HepG2 (cell line): ENCODE data around the gene HCN4. TPM values are rescaled to one million over a fixed set of nuclear protein-coding genes. Genes with fewer than 3 reads are reported as not detected.
A peak's percentile ranks its signal among the peaks of the same experiment; 100 is the strongest.

Experiments used
- ATM ChIP-seq: fragments of 450-650 bp; IDR thresholded peaks from 2 replicates; pipeline ENCODE4 v1.7.1; 2017; ENCODE audit warnings: mild to moderate bottlenecking, borderline replicate concordance
- BORCS8-MEF2B ChIP-seq: sonication (generic); formaldehyde crosslinking; IDR thresholded peaks from 2 replicates; pipeline ENCODE4 v1.8.0; 2022; ENCODE audit warnings: mild to moderate bottlenecking, missing genetic modification reagents
- DMTF1 ChIP-seq: sonication (generic); formaldehyde crosslinking; IDR thresholded peaks from 2 replicates; pipeline ENCODE4 v1.4.0; 2020; ENCODE audit warnings: mild to moderate bottlenecking, missing genetic modification reagents
- DNMT3B ChIP-seq: conservative IDR thresholded peaks from 2 replicates; pipeline ENCODE4 v1.6.1; 2016; ENCODE audit warnings: missing biosample characterization, control low read depth
- FLYWCH1 ChIP-seq: sonication (generic); formaldehyde crosslinking; IDR thresholded peaks from 2 replicates; pipeline ENCODE4 v1.8.1; 2023; ENCODE audit warnings: mild to moderate bottlenecking, missing genetic modification reagents
- FOXA1 ChIP-seq, 2 experiments: fragments of 450-650 bp in 1 of 2; sonication (generic) in 1 of 2; formaldehyde crosslinking in 1 of 2; IDR thresholded peaks; 2 replicates each; pipeline versions ENCODE4 v1.4.0 to v1.6.1; 2016 to 2020; ENCODE audit warnings: missing genetic modification reagents in 1 of 2
- FOXP1 ChIP-seq, 2 experiments: fragments of 450-650 bp in 1 of 2; IDR thresholded peaks; 2 replicates each; pipeline ENCODE4 v1.6.1; 2017 to 2018; ENCODE audit warnings: antibody characterized with exemption in 1 of 2
- HDAC2 ChIP-seq: sonication (generic); formaldehyde crosslinking; IDR thresholded peaks from 2 replicates; pipeline ENCODE4 v1.4.0; 2020; ENCODE audit warnings: missing genetic modification reagents
- SMAD3 ChIP-seq: sonication (generic); formaldehyde crosslinking; IDR thresholded peaks from 2 replicates; pipeline ENCODE4 v1.4.0; 2020; ENCODE audit warnings: missing genetic modification reagents
- TCF7 ChIP-seq: sonication (generic); IDR thresholded peaks from 2 replicates; pipeline ENCODE4 v1.6.1; 2016; ENCODE audit warnings: antibody characterized with exemption, low read depth
- ZBTB21 ChIP-seq: sonication (generic); formaldehyde crosslinking; IDR thresholded peaks from 2 replicates; pipeline ENCODE4 v1.4.0; 2020; ENCODE audit warnings: missing genetic modification reagents
- ZBTB33 ChIP-seq: sonication (generic); formaldehyde crosslinking; IDR thresholded peaks from 2 replicates; pipeline ENCODE4 v1.4.0; 2020; ENCODE audit warnings: missing genetic modification reagents
- ZFP36 ChIP-seq: fragments of 150-350 bp; IDR thresholded peaks from 2 replicates; pipeline ENCODE4 v1.6.1; 2018; ENCODE audit warnings: borderline replicate concordance, low read length, low read depth; ENCODE audit not compliant: partially characterized antibody
- ZFP37 ChIP-seq: sonication (generic); formaldehyde crosslinking; IDR thresholded peaks from 2 replicates; pipeline ENCODE4 v1.4.0; 2020; ENCODE audit warnings: missing genetic modification reagents, borderline replicate concordance
- ZFP82 ChIP-seq: sonication (generic); formaldehyde crosslinking; IDR thresholded peaks from 2 replicates; pipeline ENCODE4 v1.5.1; 2020; ENCODE audit warnings: mild to moderate bottlenecking, missing genetic modification reagents, borderline replicate concordance
- ZNF343 ChIP-seq: sonication (generic); formaldehyde crosslinking; IDR thresholded peaks from 2 replicates; pipeline ENCODE4 v1.4.0; 2020; ENCODE audit warnings: mild to moderate bottlenecking, missing genetic modification reagents
- ZNF644 ChIP-seq: IDR thresholded peaks from 2 replicates; pipeline ENCODE4 v1.6.1; 2016; ENCODE audit warnings: low read depth
- ZNF703 ChIP-seq: sonication (generic); formaldehyde crosslinking; IDR thresholded peaks from 2 replicates; pipeline ENCODE4 v1.5.1; 2020; ENCODE audit warnings: missing genetic modification reagents, mild to moderate bottlenecking, moderate library complexity, borderline replicate concordance
- ZNF749 ChIP-seq: sonication (generic); formaldehyde crosslinking; IDR thresholded peaks from 2 replicates; pipeline ENCODE4 v1.8.0; 2022; ENCODE audit warnings: mild to moderate bottlenecking, missing genetic modification reagents, moderate library complexity, borderline replicate concordance
- ZSCAN21 ChIP-seq: sonication (generic); formaldehyde crosslinking; IDR thresholded peaks from 2 replicates; pipeline ENCODE4 v1.8.0; 2022; ENCODE audit warnings: mild to moderate bottlenecking, missing genetic modification reagents, moderate library complexity, borderline replicate concordance
- polyA plus RNA-seq, 8 experiments: library from polyadenylated mRNA; depleted of rRNA in 3 of 8; stranded (reverse) in 7 of 8; unstranded in 1 of 8; fragments of >200 nt; fragmentation: Illumina TruSeq in 4 of 8; extraction: Trizol in 4 of 8; gene quantifications; 2 replicates each; pipeline versions ENCODE4 v1.2.1 to v1.2.3, GENCODE V29; 2011 to 2016; ENCODE audit warnings: low read depth in 4 of 8, missing spikeins in 1 of 8, mixed read lengths in 1 of 8; ENCODE audit not compliant: insufficient read depth in 1 of 8
- total RNA-seq, 5 experiments: library from RNA; depleted of rRNA; stranded (reverse); fragments of >200 nt; fragmentation: Illumina TruSeq; extraction: Trizol; gene quantifications; 2 replicates each; pipeline ENCODE4 v1.2.3, GENCODE V29; 2016; ENCODE audit warnings: low read depth in 1 of 5
- TF ChIP-seq, protein P1 (sequence below): sonication (generic); formaldehyde crosslinking; IDR thresholded peaks from 2 replicates; pipeline ENCODE4 v1.4.0; 2020; ENCODE audit warnings: missing genetic modification reagents

HCN4 gene
- total and polyA plus RNA-seq, 2 of the 13 experiments (the other 11 are each of a cell fraction or from before 2014, with no cell fraction given) = not detected

- TF ChIP-seq ZNF343 (CRISPR knock-in tag) = no peak
- TF ChIP-seq ZSCAN21 (CRISPR knock-in tag) = 0 out of 2 replicates have a peak, but pooled peaks have one; percentile 32
- no peak for TF ChIP-seq TCF7
- no peak for TF ChIP-seq ZNF703 (CRISPR knock-in tag)
- TF ChIP-seq ATM = no peak
- no peak for TF ChIP-seq ZBTB33 (CRISPR knock-in tag)
- TF ChIP-seq ZFP37 = peak; percentile 87; the same call in 1 of the 2 replicates
- no peak; the same call in 1 of the 2 replicates for TF ChIP-seq DNMT3B
- TF ChIP-seq SMAD3 = peak; percentile 79
- TF ChIP-seq ZNF644 = peak; percentile 62; the same call in 1 of the 2 replicates
- TF ChIP-seq FOXA1 (IDR thresholded peaks at IDR 0.05) = no peak
- TF ChIP-seq FOXA1 (CRISPR knock-in tag; IDR thresholded peaks at IDR 0.05) = no peak
- TF ChIP-seq ZNF749 = peak; percentile 54; the same call in 1 of the 2 replicates
- peak; percentile 96 for TF ChIP-seq BORCS8-MEF2B (CRISPR knock-in tag)
- TF ChIP-seq HDAC2 (CRISPR knock-in tag) = peak; percentile 66; the same call in 1 of the 2 replicates
- TF ChIP-seq DMTF1 (CRISPR knock-in tag) = no peak
- TF ChIP-seq ZFP36 = no peak
- TF ChIP-seq FOXP1 (IDR thresholded peaks at IDR 0.05) = no peak
- TF ChIP-seq FOXP1 (CRISPR knock-in tag; IDR thresholded peaks at IDR 0.05) = no peak
- TF ChIP-seq, protein P1, sequence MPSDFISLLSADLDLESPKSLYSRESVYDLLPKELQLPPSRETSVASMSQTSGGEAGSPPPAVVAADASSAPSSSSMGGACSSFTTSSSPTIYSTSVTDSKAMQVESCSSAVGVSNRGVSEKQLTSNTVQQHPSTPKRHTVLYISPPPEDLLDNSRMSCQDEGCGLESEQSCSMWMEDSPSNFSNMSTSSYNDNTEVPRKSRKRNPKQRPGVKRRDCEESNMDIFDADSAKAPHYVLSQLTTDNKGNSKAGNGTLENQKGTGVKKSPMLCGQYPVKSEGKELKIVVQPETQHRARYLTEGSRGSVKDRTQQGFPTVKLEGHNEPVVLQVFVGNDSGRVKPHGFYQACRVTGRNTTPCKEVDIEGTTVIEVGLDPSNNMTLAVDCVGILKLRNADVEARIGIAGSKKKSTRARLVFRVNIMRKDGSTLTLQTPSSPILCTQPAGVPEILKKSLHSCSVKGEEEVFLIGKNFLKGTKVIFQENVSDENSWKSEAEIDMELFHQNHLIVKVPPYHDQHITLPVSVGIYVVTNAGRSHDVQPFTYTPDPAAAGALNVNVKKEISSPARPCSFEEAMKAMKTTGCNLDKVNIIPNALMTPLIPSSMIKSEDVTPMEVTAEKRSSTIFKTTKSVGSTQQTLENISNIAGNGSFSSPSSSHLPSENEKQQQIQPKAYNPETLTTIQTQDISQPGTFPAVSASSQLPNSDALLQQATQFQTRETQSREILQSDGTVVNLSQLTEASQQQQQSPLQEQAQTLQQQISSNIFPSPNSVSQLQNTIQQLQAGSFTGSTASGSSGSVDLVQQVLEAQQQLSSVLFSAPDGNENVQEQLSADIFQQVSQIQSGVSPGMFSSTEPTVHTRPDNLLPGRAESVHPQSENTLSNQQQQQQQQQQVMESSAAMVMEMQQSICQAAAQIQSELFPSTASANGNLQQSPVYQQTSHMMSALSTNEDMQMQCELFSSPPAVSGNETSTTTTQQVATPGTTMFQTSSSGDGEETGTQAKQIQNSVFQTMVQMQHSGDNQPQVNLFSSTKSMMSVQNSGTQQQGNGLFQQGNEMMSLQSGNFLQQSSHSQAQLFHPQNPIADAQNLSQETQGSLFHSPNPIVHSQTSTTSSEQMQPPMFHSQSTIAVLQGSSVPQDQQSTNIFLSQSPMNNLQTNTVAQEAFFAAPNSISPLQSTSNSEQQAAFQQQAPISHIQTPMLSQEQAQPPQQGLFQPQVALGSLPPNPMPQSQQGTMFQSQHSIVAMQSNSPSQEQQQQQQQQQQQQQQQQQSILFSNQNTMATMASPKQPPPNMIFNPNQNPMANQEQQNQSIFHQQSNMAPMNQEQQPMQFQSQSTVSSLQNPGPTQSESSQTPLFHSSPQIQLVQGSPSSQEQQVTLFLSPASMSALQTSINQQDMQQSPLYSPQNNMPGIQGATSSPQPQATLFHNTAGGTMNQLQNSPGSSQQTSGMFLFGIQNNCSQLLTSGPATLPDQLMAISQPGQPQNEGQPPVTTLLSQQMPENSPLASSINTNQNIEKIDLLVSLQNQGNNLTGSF (CRISPR knock-in tag) = peak; percentile 89; the same call in 1 of the 2 replicates
- TF ChIP-seq ZBTB21 (CRISPR knock-in tag) = no peak; the same call in 1 of the 2 replicates
- TF ChIP-seq FLYWCH1 (CRISPR knock-in tag) = no peak
- TF ChIP-seq ZFP82 (CRISPR knock-in tag) = no peak
Observed at GRCh38 chr15:73346735-73347312, 21.9 kb downstream of the HCN4 start (continued).
